Loucy (cell line): ENCODE measurements around the gene HOPX.
A peak's percentile ranks its signal among the peaks of the same experiment; 100 is the strongest.
"Not testable (repeated sequence)": the region's sequence is repeated elsewhere in the genome, so short reads cannot be mapped to it uniquely, and the experiment has no call there.

Source experiments
- H2AFZ ChIP-seq: fragments of 200-600 bp; sonication (generic); 2 replicates; pipeline ENCODE4 v1.6.0; 2016; ENCODE audit warnings: antibody characterized with exemption, mild to moderate bottlenecking, low read length, moderate library complexity
- H3F3A ChIP-seq: fragments of 200-600 bp; 2 replicates; pipeline ENCODE4 v1.6.0; 2016; ENCODE audit warnings: antibody characterized with exemption, low read depth, mild to moderate bottlenecking
- H3K27me3 ChIP-seq: fragments of 200-600 bp; sonication (generic); 2 replicates; pipeline ENCODE4 v1.6.1; 2014; ENCODE audit warnings: low read length, mild to moderate bottlenecking; ENCODE audit not compliant: insufficient read depth, poor library complexity, severe bottlenecking
- H3K36me3 ChIP-seq: fragments of 200-600 bp; sonication (generic); 2 replicates; pipeline ENCODE4 v1.6.1; 2016; ENCODE audit warnings: low read length; ENCODE audit not compliant: insufficient read depth
- H3K4me1 ChIP-seq: fragments of 200-600 bp; sonication (generic); 2 replicates; pipeline ENCODE4 v1.5.1; 2014; ENCODE audit warnings: low read length, mild to moderate bottlenecking; ENCODE audit not compliant: insufficient read depth, poor library complexity, severe bottlenecking
- H3K4me2 ChIP-seq: fragments of 200-600 bp; sonication (generic); 2 replicates; pipeline ENCODE4 v1.6.0; 2014; ENCODE audit warnings: antibody characterized with exemption, low read length, low read depth, mild to moderate bottlenecking; ENCODE audit not compliant: poor library complexity, severe bottlenecking
- H3K4me3 ChIP-seq: fragments of 200-600 bp; sonication (generic); 2 replicates; pipeline ENCODE4 v1.5.1; 2014; ENCODE audit warnings: low read length, mild to moderate bottlenecking, mixed read lengths; ENCODE audit not compliant: poor library complexity, severe bottlenecking
- H3K79me2 ChIP-seq: fragments of 200-600 bp; sonication (generic); 2 replicates; pipeline ENCODE4 v1.6.1; 2014; ENCODE audit warnings: low read length; ENCODE audit not compliant: insufficient read depth
- H3K9ac ChIP-seq: fragments of 200-600 bp; sonication (generic); 2 replicates; pipeline ENCODE4 v1.6.0; 2014; ENCODE audit warnings: mild to moderate bottlenecking, low read depth, low read length, moderate library complexity; ENCODE audit not compliant: poor library complexity, severe bottlenecking
- H3K9me2 ChIP-seq: fragments of 200-600 bp; sonication (generic); replicated peaks from 2 replicates; pipeline ENCODE4 v1.6.1; 2016; ENCODE audit warnings: low read depth, low read length, mixed read lengths
- H3K9me3 ChIP-seq: fragments of 200-600 bp; sonication (generic); 2 replicates; pipeline ENCODE4 v1.6.1; 2014; ENCODE audit warnings: mild to moderate bottlenecking, antibody characterized with exemption, low read length, low read depth; ENCODE audit not compliant: insufficient read depth
- H4K20me1 ChIP-seq: fragments of 200-600 bp; sonication (generic); 2 replicates; pipeline ENCODE4 v1.6.0; 2014; ENCODE audit warnings: antibody characterized with exemption, low read length, mild to moderate bottlenecking; ENCODE audit not compliant: insufficient read depth, poor library complexity, severe bottlenecking
- CTCF ChIP-seq: fragments of 200-600 bp; sonication (generic); conservative IDR thresholded peaks from 2 replicates; pipeline ENCODE4 v1.5.1; 2014; ENCODE audit warnings: mild to moderate bottlenecking, antibody characterized with exemption, low read length
- EZH2phosphoT487 ChIP-seq: fragments of 200-600 bp; IDR thresholded peaks from 2 replicates; pipeline ENCODE4 v1.6.1; 2018; ENCODE audit warnings: antibody characterized with exemption, mild to moderate bottlenecking, moderate library complexity, borderline replicate concordance

Gene HOPX

GRCh38 chr4:56671860-56672259 lies 9.2 kb downstream of the HOPX start:
- H3F3A ChIP-seq = no peaks in the 10 kb centered on the region
- H3K9me3 ChIP-seq = 0 out of 2 replicates have a peak, but pooled peaks cover 5% of the 10 kb centered on the region
- no peaks in the 10 kb centered on the region for H3K4me1 ChIP-seq
- H3K79me2 ChIP-seq = no peaks in the 10 kb centered on the region
- H3K4me3 ChIP-seq = no peak overlapping the region
- H2AFZ ChIP-seq = no peak overlapping the region
- TF ChIP-seq EZH2phosphoT487 (no peak), CTCF (no peak)
- no peaks in the 10 kb centered on the region for H3K27me3 ChIP-seq
- H3K9ac ChIP-seq = no peak overlapping the region
- H4K20me1 ChIP-seq = no peaks in the 10 kb centered on the region
- H3K9me2 ChIP-seq = no peaks in the 10 kb centered on the region
- no peaks in the 10 kb centered on the region for H3K36me3 ChIP-seq
- H3K4me2 ChIP-seq = no peak overlapping the region

- Histone ChIP-seq H3K4me3 (no peak overlapping the region), H2AFZ (no peak overlapping the region), H3K4me2 (no peak overlapping the region), H3K9me2 (no peaks in the 10 kb centered on the region), H3F3A (no peaks in the 10 kb centered on the region), H3K27me3 (no peaks in the 10 kb centered on the region), H3K9me3 (0 out of 2 replicates have a peak, but pooled peaks cover 5% of the 10 kb centered on the region), H4K20me1 (no peaks in the 10 kb centered on the region), H3K79me2 (no peaks in the 10 kb centered on the region), H3K9ac (no peak overlapping the region), H3K4me1 (no peaks in the 10 kb centered on the region), H3K36me3 (no peaks in the 10 kb centered on the region)
- TF ChIP-seq CTCF (no peak), EZH2phosphoT487 (no peak)
Measured at GRCh38 chr4:56671373-56671772, 9.7 kb downstream of the HOPX start.

- Histone ChIP-seq H3K4me1 (no peaks in the 10 kb centered on the region), H3K4me3 (no peak overlapping the region)
- TF ChIP-seq EZH2phosphoT487 (no peak), CTCF (peak; percentile 73)
Measured at GRCh38 chr4:56668267-56668666, 12.8 kb downstream of the HOPX start.

GRCh38 chr4:56667396-56667795 lies 13.7 kb downstream of the HOPX start:
- not testable (repeated sequence) for H3K79me2 ChIP-seq, H3F3A ChIP-seq, H3K4me1 ChIP-seq, H2AFZ ChIP-seq, H3K36me3 ChIP-seq, H3K27me3 ChIP-seq, H3K9me3 ChIP-seq, H3K9me2 ChIP-seq, H4K20me1 ChIP-seq, H3K9ac ChIP-seq, H3K4me2 ChIP-seq, H3K4me3 ChIP-seq

More at GRCh38 chr4:56668267-56668666, 12.8 kb downstream of the HOPX start:
- Histone ChIP-seq H4K20me1 (no peaks in the 10 kb centered on the region), H3K4me2 (no peak overlapping the region), H3K9me3 (0 out of 2 replicates have a peak, but pooled peaks cover 5% of the 10 kb centered on the region), H3K27me3 (no peaks in the 10 kb centered on the region), H3K9me2 (no peaks in the 10 kb centered on the region), H3K79me2 (no peaks in the 10 kb centered on the region), H3K9ac (no peak overlapping the region), H3K36me3 (no peaks in the 10 kb centered on the region), H3F3A (no peaks in the 10 kb centered on the region), H2AFZ (no peak overlapping the region)
